Transverse colon (tissue), 4 donors: ENCODE results near the gene ST3GAL3. TPM values are rescaled to one million over a fixed set of nuclear protein-coding genes. Genes with fewer than 3 reads are reported as not detected.

Experiments
- DNase-seq: peaks from one replicate; pipeline ENCODE4 v3.0.0-alpha.2; 2019
- H3K27ac ChIP-seq, 4 donors: fragments of 200-600 bp; sonication (generic); 2 replicates each; pipeline ENCODE4 v1.5.1; 2016 to 2018; ENCODE audit warnings: inconsistent platforms in 4 of 4
- H3K27me3 ChIP-seq: fragments of 200-600 bp; sonication (generic); 2 replicates; pipeline ENCODE4 v1.5.1; 2017; ENCODE audit warnings: inconsistent platforms
- H3K36me3 ChIP-seq, 4 donors: fragments of 200-600 bp; sonication (generic); 2 replicates each; pipeline ENCODE4 v1.5.1; 2017 to 2019; ENCODE audit warnings: inconsistent platforms in 4 of 4
- H3K4me1 ChIP-seq, 4 donors: fragments of 200-600 bp; sonication (generic); 2 replicates each; pipeline ENCODE4 v1.5.1; 2017 to 2020; ENCODE audit warnings: inconsistent platforms in 4 of 4
- H3K4me3 ChIP-seq, 4 donors: fragments of 200-600 bp; sonication (generic); 1 replicate in 1 of 4; 2 replicates in 3 of 4; pipeline versions ENCODE4 v1.5.1 to v1.6.1; 2017 to 2019; ENCODE audit warnings: inconsistent platforms in 4 of 4
- H3K9me3 ChIP-seq, 2 donors: fragments of 200-600 bp; sonication (generic); 2 replicates each; pipeline ENCODE4 v1.5.1; 2017 to 2019; ENCODE audit warnings: inconsistent platforms in 2 of 2
- EP300 ChIP-seq: sonication (generic); formaldehyde crosslinking; IDR thresholded peaks from one replicate; pipeline ENCODE4 v1.6.1; 2017; ENCODE audit warnings: antibody characterized with exemption, low read depth
- POLR2A ChIP-seq: fragments of 450-650 bp; IDR thresholded peaks from one replicate; pipeline ENCODE4 v1.6.1; 2016; ENCODE audit warnings: antibody characterized with exemption, mild to moderate bottlenecking, moderate library complexity
- POLR2AphosphoS5 ChIP-seq, 3 donors: sonication (generic); formaldehyde crosslinking; IDR thresholded peaks; one replicate each; pipeline ENCODE4 v1.6.1; 2016; ENCODE audit warnings: antibody characterized with exemption in 3 of 3
- WGBS, 2 donors: methylation state at CpG; one replicate each; pipeline ENCODE4 v1.1.5; 2018; ENCODE audit warnings: low coverage in 1 of 2; 5-methylcytosine and 5-hydroxymethylcytosine counted together
- in situ Hi-C, 4 donors: fragments of 200-750 bp; cut with MboI; loops; one replicate each; pipeline versions ENCODE4 v1.15.0 to v1.15.1; 2017; ENCODE audit warnings: low sequenced_read_pairs in 3 of 4, low pct_ligation_motif_present in 1 of 4, low pct_unique_long_range_greater_than_20kb in 1 of 4
- intact Hi-C: fragments of 100-400 bp; cut with DNase I; formaldehyde crosslinking; loops from one replicate; pipeline ENCODE4 v1.15.1; 2023; ENCODE audit warnings: low total_unique reads
- total RNA-seq, 4 donors: library from RNA; depleted of rRNA; stranded (reverse); fragments of >200 nt; gene quantifications; one replicate each; pipeline ENCODE4 v1.1.0, GENCODE V29; 2016
- TF ChIP-seq, protein P1 (sequence below), 5 experiments: fragments of 200-600 bp in 3 of 5; fragments of 450-650 bp in 2 of 5; sonication (generic) in 3 of 5; IDR thresholded peaks; 1 replicate in 2 of 5; 2 replicates in 3 of 5; pipeline ENCODE4 v1.5.1; 2016 to 2017; ENCODE audit warnings: antibody characterized with exemption in 5 of 5, inconsistent platforms in 3 of 5, mild to moderate bottlenecking in 2 of 5, moderate library complexity in 1 of 5

Gene ST3GAL3
- total RNA-seq, 4 donors from 2014 or later = 4.8 to 23.9 (median 9.7) TPM

DNA sequence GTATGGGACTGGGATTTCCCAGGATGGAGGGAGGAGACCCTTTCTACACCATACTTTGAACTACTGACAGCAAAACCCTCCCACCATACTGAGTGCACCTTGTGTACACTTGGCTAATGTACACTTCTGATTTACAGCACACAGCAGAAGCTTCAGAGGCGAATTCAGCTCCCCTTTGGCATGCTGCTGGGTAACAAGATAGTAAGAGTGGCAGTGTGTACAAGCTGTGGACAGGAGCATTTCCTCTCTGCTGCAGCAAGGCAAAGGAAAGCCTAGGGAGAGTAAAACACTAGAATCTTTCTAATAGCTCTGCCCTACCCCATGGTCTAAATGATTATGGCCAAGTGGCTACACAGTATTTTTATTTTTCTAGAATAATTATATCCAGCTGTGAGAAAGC, 142.3 kb downstream of the ST3GAL3 start:
- H3K27me3 ChIP-seq = no peaks in the 10 kb centered on the region
- whole genome bisulfite sequencing, 2 donors = 81% methylated on average over 1 of the region's 1 CpG; no CpG with 5 or more reads in 1 of the 2 donors
- TF ChIP-seq POLR2A = no peak
- TF ChIP-seq POLR2AphosphoS5 (IDR thresholded peaks at IDR 0.05) = no peak
- no peak for TF ChIP-seq EP300
- TF ChIP-seq, protein P1, sequence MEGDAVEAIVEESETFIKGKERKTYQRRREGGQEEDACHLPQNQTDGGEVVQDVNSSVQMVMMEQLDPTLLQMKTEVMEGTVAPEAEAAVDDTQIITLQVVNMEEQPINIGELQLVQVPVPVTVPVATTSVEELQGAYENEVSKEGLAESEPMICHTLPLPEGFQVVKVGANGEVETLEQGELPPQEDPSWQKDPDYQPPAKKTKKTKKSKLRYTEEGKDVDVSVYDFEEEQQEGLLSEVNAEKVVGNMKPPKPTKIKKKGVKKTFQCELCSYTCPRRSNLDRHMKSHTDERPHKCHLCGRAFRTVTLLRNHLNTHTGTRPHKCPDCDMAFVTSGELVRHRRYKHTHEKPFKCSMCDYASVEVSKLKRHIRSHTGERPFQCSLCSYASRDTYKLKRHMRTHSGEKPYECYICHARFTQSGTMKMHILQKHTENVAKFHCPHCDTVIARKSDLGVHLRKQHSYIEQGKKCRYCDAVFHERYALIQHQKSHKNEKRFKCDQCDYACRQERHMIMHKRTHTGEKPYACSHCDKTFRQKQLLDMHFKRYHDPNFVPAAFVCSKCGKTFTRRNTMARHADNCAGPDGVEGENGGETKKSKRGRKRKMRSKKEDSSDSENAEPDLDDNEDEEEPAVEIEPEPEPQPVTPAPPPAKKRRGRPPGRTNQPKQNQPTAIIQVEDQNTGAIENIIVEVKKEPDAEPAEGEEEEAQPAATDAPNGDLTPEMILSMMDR (IDR thresholded peaks at IDR 0.05) = no peak
- no peaks in the 10 kb centered on the region for H3K9me3 ChIP-seq
- intact Hi-C loops = no loop called here
- H3K36me3 ChIP-seq = no peaks in the 10 kb centered on the region
- in situ Hi-C loops = no loop called here
- DNase-seq = no peak
- no peak overlapping the region for H3K4me3 ChIP-seq
- peaks cover 3 to 17% (median 16%) of the 10 kb centered on the region in 4 donors for H3K4me1 ChIP-seq
- no peak overlapping the region for H3K27ac ChIP-seq

DNA sequence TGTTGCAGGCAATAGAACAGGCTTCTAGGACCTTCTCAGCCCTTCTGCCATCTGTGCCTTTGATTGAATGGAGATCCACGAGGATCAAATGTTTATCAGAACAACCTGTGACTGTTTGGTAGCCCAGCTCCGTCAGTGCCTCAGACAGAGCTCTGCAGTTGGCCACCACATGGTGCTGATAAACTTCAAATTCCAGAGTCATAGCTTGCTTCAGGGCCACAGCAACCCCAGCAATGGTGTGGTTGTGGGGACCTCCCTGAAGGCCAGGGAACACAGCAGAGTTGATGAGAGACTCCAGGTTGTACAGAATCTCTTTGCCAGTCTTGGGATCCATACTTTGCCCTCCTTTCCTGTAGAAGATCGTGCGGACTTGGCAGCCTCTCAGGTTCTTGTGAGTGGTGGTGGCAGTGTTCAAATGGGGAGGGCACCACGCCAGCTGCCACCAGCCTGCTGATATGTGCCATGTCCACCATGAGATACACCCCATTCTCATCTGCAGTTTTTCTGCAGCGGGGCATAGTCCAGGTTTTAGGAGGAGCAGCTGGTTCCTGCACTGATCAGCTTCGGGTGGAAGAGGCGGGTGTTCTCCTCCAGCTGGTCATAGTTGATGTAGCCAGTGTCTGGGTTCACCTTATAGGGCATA, 143.4 kb downstream of the ST3GAL3 start:
- Histone ChIP-seq H3K36me3 (no peaks in the 10 kb centered on the region), H3K27ac (no peak overlapping the region), H3K4me3 (no peak overlapping the region), H3K27me3 (no peaks in the 10 kb centered on the region), H3K9me3 (no peaks in the 10 kb centered on the region), H3K4me1 (peaks cover 3 to 17% (median 15%) of the 10 kb centered on the region in 4 donors)
- DNase-seq = no peak
- intact Hi-C loops (no loop called here), in situ Hi-C loops (no loop called here)
- 92% methylated on average over 8 of the region's 8 CpGs; no CpG with 5 or more reads in 1 of the 2 donors for WGBS, 2 donors
- no peak for TF ChIP-seq POLR2AphosphoS5 (IDR thresholded peaks at IDR 0.05)
- no peak for TF ChIP-seq EP300
- no peak for TF ChIP-seq POLR2A
- TF ChIP-seq, protein P1 (IDR thresholded peaks at IDR 0.05) = no peak

DNA sequence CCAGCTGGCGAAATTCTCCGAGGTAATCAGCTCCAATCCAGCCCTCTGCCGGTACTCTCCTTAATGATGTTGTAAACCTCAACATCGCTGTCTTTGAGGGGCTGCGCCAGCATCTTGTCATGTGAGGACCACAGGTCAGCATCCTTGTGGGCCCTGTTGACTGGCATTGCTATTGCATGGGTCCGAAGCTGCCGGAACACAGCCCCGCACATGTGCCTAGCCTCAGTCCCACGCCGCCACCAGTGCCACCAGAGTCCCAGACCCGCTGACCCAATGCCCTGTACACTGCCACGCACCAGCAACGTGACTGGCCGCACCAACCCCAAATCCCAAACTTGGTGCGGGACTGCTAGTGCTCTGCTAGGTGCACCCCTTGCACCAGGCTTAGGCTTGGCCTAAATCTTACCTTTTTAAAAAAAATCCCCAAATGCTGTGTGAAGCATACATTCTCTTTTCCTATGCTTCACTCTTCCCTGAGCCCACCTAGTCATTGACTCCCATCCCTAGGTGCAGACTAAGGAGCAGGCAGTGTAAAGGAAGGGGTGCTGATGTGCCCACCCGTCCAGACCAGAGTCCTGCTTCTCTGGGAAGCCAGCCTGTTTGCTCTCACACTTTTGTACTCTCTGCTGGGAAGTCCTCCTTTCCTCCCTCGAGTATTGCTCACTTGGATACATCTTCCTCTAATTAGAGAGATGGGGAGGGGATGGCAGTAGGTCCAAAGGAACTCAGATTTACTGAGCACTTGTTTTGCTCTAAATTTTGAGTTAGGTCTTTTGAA, 144.4 kb downstream of the ST3GAL3 start:
- H3K9me3 ChIP-seq = no peaks in the 10 kb centered on the region
- intact Hi-C loops (no loop called here), in situ Hi-C loops (no loop called here)
- H3K27me3 ChIP-seq = no peaks in the 10 kb centered on the region
- no peaks in the 10 kb centered on the region for H3K36me3 ChIP-seq
- H3K4me1 ChIP-seq = peaks cover 3 to 17% (median 15%) of the 10 kb centered on the region in 4 donors
- no peak overlapping the region for H3K27ac ChIP-seq
- no peak overlapping the region for H3K4me3 ChIP-seq
- DNase-seq = no peak
- TF ChIP-seq EP300 (no peak), POLR2AphosphoS5 (IDR thresholded peaks at IDR 0.05) (no peak), POLR2A (no peak)
- TF ChIP-seq, protein P1 (IDR thresholded peaks at IDR 0.05) = no peak
- 83 to 91% methylated on average over 3 to 14 of the region's 17 CpGs for WGBS, 2 donors

DNA sequence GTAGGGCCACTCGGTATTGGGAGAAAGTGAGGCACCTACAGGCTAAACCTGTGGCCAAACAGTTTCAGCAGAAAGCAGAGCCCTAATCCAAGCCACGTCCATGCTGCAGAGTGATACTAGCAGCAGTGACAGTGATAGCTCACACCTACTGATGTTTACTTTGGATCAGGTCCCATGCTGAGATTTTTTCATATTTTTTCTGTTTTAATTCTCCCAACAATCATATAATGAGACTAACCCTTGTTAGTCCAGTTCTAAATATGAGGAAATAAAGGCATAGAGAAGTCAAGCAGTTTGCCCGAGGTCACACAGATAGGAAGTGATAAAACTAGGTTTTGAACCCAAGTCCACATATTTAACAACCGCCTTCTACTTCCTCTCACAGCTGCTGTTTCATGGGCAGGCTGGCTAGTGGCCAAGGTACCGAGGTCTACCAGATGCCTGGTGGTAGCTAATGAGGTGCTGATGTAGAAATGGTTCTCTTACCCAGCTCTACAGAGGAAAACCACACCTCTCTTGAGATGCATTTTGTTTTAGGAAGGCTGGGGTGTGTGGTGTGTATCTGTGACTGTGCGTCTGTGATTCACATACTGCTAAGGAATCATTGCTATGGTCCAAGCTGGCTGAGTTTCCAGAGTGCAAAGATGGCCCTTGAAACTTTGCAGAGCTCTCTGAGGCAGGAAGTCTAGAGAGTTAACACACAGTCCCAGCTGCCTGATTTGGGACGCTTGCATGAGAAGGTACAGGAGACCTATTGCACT, 146.0 kb downstream of the ST3GAL3 start:
- intact Hi-C loops (no loop called here), in situ Hi-C loops (no loop called here)
- Histone ChIP-seq H3K27me3 (no peaks in the 10 kb centered on the region), H3K4me1 (peaks cover 3 to 17% (median 15%) of the 10 kb centered on the region in 4 donors), H3K36me3 (no peaks in the 10 kb centered on the region), H3K4me3 (no peak overlapping the region), H3K27ac (peak overlapping the region in 1 of 4 donors; percentile 40), H3K9me3 (no peaks in the 10 kb centered on the region)
- 15 to 22% methylated on average over 4 to 7 of the region's 7 CpGs for WGBS, 2 donors
- DNase-seq = peak; percentile 78
- TF ChIP-seq POLR2A = no peak
- TF ChIP-seq POLR2AphosphoS5 (IDR thresholded peaks at IDR 0.05) = peak in 1 of 3 donors; percentile 12
- TF ChIP-seq EP300 = no peak
- TF ChIP-seq, protein P1 (IDR thresholded peaks at IDR 0.05) = no peak
